GM18909 (cell line): Measurements from ENCODE around the gene PARD3.

Source experiments
- ATAC-seq: cut with Tn5 transposase; IDR thresholded peaks from one replicate; pipeline ENCODE4 v1.9.1; 2021; ENCODE audit warnings: mild to moderate bottlenecking; ENCODE audit not compliant: unreplicated experiment, poor library complexity

The PARD3 gene

DNA sequence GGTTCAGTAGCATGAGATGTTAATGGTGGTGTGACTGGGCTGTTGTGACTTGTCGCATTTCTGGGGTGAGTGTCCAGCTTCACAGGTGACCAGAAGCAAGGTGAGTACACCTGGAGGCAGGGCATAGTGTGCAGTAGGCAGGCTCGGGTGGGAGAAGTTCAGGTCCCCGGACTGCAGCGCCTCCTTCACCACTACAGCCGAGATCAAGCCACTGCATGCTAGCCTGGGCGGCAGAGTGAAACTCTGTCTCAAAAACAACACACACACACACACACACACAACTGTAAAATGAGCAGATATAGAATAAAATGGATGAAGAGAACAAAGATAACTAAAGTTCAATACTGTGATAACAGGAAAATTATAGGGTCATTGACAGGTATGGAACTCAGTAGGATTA, 11.1 kb upstream of the PARD3 start:
- no peak for ATAC-seq

DNA sequence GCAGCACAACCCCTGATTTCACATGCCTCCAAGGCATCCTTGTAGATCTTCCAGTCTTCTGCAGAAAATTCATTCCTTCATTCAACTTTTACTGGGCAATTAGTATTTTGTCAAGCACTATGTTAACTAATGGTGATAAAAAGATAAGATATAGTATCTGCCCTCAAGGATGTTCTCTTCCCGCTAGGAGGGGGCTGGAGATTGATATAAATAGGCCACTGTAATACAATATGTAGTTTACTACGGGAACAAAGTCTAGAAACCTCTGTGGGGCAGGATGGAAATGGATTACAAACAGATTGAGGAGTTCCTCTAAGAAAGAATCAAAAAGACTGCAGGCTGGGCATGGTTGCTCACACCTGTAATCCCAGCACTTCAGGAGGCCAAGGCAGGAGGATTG, 10.3 kb upstream of the PARD3 start:
- ATAC-seq: no peak

DNA sequence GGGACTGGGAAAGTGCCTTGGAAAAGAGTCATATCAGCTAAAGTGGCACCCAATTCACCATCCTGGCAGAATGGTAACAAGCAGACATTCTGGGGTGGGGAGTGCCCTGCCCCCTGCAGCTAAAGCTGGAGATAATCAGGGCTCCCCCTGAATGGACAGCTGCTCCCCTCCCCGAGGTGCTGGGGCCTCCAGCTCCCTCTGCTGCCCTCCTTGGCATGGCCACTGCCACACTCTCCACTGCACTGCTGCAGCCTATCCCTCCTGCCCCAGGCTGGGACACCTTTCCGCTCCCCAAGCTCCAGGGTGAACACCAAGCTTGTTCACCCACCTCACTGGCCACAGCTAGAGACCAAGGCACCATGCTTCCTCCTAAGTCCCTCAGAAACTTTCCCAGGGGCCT, 9.8 kb upstream of the PARD3 start:
- ATAC-seq: no peak

DNA sequence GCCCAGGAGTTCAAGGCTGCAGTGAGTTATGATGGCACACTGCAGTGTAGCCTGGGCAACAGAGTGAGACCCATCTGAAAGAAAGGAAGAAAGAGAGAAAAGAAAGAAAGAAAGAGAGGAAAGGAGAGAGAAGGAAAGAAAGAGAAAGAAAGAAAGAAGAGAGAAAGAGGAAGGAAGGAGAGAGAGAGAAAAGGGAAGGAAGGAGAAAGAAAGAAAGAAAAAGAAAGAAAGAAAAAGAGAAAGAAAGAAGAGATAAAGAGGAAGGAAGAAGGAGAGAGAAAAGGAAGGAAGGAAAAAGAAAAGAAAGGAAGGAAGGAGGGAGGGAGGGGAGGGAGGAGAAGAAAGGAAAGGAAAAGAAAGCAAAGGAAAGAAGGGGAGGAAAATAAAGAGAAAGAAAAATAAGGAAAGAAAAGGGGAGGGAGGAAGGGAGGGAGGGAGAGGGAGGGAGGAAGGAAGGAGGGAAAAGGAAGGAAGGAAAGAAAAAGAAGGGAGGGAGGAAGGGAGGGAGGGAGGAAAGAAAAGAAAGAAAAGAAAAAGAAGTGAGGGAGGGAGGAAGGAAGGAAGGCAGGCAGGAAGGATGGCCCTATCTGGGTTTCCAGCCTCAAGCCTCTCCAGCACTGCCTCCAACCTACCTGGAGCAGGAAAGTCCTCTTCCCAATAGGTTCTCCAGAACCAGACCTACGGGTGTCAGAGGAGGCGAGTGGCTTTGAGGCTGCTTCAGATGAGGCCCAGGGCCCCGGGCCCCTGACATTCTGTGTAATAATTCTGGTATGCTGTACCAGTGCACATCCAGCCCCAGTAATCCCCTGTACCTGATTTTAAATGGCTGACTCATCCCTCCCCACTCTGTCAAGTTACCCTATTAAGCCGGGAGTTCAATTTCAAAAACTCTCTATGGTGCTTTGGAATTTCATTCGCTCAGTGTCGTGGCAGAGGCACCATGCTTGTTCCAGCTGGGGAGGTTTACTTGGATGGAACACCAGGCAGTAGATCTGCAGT, 6.8 kb upstream of the PARD3 start:
- no peak for ATAC-seq

DNA sequence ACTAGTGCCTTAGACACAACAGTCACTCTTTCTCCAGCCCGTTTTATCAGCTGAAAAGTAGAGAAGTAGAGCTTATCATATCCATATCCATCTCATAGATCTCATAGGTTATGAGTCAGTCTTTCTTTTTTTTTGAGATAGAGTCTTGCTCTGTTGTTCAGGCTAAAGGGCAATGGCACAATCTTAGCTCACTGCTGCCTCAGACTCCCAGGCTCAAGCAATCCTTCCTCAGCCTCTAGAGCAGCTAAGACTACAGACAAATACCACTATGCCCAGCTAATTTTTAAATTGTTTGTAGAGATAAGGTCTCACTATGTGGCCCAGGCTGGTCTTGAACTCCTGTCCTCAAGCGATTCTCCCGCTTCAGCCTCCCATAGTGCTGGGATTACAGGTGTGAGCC, 2.5 kb upstream of the PARD3 start:
- no peak for ATAC-seq

DNA sequence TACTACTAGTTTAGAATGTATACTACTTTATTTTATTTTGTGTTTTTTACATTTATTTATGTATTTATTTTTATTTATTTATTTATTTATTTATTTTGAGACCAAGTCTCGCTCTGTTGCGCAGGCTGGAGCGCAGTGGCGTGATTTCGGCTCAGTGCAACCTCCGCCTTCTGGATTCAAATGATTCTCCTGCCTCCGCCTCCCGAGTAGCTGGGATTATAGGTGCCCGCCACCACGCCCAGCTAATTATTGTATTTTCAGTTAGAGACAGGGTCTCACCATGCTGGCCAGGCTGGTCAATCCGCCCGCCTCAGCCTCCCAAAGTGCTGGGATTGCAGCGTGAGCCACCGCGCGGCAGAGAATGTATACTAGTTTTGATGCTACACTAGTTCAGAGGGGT, 2.0 kb upstream of the PARD3 start:
- no peak for ATAC-seq

DNA sequence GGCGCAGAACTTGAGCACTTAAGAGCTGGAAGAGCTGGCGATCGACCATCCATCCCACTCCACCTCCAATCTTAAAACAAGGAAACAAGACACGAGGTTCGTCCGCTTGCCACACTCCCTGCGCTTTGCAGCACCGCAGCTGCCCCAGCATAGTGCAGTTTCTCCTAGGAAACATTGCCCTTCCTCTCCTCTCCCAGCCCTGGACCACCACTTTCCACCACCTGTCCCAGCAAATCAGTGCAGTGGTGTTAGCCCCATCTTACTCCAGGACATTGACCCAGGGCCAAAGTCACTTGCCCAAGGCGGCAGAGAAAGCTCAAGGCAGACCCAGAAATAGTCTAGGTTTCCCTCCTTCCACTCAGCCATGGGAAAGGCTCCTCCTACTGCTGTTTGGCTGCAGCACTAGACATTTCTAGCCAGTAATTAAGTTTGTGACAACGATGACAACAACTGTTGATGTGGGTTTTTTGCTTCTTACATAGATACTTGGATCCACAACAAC, 1.5 kb upstream of the PARD3 start:
- no peak for ATAC-seq

DNA sequence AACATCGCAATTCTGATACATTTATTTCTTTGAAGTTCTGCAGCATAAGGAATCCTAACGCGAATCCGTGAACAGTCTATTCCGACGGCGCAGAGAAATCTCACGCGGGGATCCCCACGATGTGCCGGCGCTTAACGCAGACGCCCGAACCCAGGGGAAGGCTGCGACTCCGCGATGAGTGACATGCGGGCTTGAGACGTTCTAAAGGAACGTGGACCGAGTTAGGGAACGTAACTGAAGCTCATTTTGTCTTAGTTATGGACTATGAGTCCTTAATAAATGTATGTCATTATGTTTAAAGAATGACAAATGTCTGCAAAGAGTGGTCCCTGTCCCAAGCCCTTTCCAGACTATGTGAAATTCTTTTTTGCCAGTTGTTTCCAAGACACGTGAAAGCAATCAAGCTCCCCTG, 995 bp upstream of the PARD3 start:
- ATAC-seq: no peak

DNA sequence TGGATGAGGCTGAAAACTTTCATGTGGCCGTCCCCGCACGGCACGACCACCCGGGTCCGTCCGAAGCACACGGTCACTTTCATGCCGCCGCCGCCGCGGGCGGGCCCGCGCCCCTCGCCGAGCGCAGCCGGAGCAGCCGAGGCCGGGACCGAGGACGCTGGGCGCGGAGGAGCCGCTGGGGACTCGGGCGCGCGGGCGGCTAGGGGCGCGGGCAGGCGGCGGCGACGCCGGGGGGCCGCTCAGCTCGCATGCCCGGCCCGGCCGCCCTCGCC, 247 bp downstream of the PARD3 start:
- ATAC-seq: peak; percentile 25

DNA sequence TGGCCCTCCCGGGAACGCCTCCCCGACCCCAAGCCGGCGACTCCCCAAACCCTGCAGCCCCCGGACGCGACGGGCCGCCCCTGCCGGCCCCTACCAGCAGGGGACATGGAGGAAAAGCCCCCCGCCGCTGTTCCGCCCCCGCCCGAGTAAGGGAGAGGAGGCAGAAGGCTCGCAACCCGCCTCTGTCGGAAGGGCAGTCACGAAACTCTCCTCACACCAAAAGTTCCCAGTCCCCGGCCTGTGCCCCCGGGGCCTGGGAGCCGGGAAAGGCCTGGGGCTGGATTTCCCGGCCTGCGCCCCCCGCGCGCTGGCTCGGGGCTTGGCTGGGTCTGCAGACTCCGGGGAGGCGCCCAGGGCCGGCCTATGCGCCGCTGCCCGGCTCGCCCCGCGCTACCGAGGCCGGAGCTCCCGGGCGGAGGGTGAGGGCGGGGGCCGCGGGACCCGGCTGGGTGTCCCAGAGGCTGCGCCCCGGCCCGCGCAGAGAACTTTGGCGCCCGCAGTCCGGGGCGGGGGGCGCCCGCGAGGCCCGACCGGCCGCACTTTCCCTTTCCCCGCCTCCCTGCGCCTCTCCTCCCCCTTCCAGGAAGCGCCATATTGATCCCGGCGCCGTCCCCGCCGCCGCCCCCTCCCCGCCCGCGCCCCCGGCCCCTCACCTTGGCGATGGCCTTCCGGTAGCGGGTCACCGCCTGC, 728 bp downstream of the PARD3 start:
- ATAC-seq: peak; percentile 37

DNA sequence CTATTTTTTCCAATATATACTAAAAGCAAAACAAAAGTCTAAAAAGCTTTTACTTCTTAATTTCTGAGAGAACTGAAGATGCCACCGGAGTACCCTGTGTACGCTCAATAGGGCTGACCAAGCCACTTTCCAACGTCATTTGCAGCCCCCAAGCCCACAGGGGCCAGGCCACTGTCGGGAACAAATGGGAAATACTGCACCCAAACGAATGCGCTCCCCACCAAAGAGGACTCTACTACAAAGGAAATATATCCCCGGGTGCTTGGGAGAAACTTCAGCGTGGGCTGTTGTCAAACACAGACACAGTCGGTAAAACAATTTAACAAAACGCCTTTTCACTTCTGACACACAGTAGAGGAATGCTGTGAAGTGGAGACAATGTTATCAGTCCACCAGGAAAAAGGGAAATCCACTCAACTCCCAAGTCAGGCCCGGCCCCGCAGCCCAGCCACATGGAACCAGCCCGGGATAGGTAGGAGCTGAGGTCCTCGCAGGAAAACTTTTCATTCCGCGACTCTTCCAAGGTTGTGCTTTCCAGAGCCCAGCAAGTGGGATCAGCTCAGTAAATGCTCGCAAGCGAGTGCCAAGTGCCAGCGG, 1.4 kb downstream of the PARD3 start:
- no peak for ATAC-seq

DNA sequence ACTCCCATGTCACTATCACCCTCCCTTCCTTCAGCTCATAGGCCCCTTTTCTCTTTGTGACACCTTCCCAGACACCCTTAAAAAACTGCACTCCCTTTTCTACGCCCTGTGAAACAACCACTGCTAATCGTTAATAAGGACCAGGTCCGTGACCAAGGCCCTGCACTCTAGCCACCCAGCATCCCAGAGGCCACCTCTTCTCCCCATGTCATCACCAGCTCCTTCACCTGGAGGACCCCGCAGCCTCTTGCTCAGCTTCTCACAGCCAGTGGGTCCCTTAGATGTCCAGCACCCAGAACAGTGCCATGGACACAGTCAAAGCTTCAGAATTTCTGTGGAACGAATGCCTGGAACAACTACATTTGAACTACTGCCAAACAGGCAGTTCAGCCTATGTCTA, 2.3 kb downstream of the PARD3 start:
- ATAC-seq: no peak

DNA sequence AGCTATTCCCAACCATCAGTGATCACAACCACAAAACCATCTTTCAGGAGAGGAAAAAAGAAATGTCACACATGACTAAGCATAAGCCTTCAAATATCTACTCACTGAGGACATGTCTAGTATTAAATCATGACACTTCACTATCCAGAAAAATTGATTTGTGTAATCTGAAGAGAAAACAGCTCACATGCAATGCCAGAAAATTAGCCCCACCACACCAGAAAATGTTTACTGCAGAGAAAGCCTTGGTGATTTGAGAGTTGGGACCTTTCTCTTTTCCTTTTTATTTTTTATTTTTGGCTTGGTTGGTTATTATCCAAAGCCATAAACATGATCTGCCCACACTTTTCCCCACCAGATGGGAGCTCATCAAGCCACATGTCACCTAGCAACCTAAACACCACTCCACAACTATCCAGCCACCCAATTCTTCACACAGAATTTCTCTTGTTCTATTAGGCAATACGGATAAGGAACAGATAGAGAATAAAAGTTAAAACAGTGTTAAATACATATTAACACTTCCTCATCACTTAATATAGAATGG, 3.1 kb downstream of the PARD3 start:
- ATAC-seq: no peak

DNA sequence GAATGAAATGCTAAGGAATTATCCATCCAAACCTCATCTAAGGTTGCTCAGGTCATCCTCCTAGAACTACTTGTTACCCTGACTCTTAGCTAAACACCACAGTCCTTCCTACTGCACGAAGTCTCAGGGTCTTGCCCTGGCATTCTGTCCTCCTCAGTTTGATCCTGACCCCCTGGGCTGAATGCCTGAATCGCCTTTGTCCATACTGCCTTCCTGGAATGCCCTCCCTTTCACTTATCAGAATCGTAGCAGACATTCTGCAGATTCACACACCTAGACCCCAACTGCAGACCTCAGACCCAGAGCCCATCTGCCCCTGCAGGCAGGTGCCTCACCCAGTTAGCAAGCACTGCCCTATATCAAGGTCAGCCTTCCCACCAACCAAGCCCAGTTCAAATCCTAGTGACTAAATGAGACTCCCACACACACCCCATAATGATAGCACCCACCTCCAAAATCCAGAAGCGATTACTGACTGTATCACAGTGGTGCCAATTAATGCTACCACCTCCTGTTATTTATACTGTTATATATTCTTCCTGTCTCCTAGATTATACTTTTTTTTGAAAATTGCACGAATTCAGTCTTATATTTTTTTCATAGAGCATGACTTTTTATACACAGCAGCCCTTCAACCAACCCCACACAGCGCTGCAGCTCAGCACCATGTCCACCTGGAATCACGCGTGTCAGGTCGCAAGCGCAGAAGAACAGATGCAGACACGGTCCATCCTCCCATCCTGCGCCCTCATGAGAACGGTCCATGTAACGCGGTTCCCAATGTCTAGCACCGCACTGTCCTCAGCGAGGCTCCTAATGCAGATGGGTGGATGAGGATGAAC, 3.7 kb downstream of the PARD3 start:
- ATAC-seq: no peak

DNA sequence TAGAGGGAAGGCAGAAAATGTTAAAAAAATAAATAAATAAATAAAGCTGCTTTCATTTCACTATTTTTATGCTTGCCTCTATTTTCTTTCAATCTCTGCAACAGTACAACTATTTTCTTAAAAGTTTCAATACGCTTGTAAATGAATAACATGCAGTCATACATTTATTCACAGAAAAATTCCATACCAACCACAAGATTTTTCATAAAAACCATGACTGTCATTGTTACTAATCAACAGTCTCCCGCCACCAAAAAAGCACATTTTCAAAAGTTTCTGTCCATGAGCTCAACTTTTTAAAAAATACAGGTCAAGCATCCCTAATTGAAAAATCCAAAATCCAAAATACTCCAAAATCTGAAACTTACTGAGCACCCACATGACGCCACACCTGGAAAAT, 5.3 kb downstream of the PARD3 start:
- ATAC-seq: no peak

DNA sequence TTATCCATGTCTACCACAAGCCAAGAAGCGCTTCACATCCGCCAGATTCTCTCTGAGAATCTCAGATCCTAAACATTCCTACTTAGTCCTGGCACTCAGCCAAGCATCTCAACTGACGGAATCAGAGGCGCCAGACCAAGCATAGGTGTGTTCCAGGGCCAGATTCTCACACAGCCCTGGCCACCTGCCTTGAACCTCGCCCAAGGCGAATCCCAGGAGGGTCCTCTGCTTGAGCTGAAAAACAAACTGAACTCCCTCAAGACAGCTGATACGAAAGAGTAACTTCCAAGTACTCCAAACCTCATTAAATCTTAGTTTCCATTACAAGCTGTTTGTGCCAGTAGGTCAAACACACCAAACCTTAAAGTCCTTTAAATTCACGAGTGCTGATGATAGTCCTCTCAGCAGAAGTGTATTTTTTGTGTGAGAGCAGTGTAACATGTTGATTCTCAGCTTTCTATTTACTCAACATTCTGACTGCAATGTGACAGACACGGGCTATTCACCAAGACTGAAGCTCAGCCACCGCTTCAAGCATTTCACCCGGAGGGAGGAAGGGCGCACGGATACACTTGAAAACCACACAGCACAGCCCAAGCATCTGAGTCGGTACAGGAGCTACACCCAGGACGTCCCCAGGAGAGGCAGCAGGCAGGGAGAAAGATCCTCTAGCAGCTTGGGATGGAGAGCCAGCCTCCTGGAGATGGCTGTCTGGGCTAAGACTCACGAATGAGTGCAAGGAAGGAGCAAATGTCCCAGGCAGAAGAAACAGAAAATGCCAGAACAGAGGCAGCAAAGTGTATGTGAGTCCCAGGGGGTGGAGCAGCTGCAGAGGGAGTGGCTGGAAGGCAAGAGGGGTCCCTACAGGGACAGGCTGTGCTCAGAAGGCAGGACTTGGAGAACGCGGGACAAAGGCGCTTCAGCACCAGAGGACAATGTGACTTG, 6.0 kb downstream of the PARD3 start:
- ATAC-seq: peak; percentile 66

DNA sequence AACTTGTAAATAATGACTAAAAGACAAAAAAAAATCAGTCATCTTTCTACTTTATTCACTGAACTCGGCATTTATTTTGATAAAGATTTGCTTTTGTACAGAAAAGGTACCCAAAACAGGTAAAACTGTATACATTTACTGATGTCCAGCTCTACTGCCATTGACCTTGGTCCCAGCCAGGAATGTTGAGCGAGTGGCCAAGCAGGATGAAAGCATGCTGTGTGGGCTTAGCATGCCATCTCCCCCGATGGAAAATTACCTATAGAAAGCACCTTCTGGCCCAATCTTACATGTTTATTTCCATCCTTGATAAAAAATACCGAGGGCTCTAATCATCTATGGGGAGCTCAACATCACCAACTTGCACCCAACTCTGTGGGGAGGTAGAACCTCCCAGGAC, 6.8 kb downstream of the PARD3 start:
- ATAC-seq: no peak

DNA sequence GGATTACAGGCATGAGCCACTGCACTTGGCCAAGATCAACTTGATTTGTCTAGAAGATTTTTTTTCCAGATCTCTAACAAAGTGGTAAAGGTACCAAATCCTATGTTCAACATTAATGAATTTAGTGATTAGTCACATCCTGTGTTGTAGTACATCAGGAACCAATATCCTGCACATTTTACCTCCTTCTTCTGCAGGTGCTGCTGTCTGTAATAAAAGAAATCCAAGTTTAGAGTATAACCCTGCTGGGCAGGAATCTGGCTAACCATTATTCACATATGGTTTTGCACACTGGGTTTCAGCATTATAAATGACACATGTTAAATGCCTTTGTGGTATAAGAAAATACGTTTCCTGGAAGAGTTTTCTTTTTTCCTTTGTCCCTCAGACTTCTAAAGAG, 10.8 kb downstream of the PARD3 start:
- ATAC-seq: no peak

DNA sequence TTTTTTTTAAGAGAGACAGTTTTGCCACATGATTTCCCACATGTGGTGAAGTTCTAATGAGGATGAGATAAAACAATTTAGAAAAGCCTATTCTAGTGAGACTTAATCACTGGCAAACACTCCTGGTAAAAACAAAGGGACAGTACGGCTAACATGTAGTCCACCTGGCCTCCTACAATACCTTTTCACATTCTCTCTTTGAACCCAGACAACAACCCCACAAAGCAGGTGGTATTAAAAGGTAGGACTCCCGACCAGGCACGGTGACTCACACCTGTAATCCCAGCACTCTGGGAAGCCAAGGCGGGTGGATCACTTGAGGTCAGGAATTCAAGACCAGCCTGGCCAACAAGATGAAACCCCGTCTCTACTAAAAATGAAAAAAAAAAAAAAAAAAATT, 12.4 kb downstream of the PARD3 start:
- ATAC-seq: no peak
